ENCODE measurements around the gene STOML1. TPM values are rescaled to one million over a fixed set of nuclear protein-coding genes. Genes with fewer than 3 reads are reported as not detected.

STOML1 gene
- total and polyA plus RNA-seq, 2 experiments from 2014 or later, result 14.2 to 21.0 TPM

GRCh38 chr15:74032606-74033561 lies 40.8 kb upstream of the STOML1 start:
- Histone ChIP-seq H3K36me3 (replicated peaks; ENCODE audit: insufficient read depth, low read depth) (no peaks in the 10 kb centered on the region), H3K4me1 (ENCODE audit: insufficient read depth) (no peaks in the 10 kb centered on the region), H3K79me2 (no peaks in the 10 kb centered on the region), H3K4me3 (no peak overlapping the region), H3K9me3 (ENCODE audit: low read depth) (no peaks in the 10 kb centered on the region), H3K9me2 (replicated peaks; ENCODE audit: insufficient read depth) (no peaks in the 10 kb centered on the region), H3K27ac (no peak overlapping the region), H3K27me3 (no peaks in the 10 kb centered on the region), H3K4me2 (no peak overlapping the region), H2AFZ (no peak overlapping the region), H4K20me1 (ENCODE audit: insufficient read depth, poor library complexity, severe bottlenecking) (no peaks in the 10 kb centered on the region)
- no peak for DNase-seq (ENCODE audit: low spot score)
- WGBS (ENCODE audit: low lambda C conversion rate, missing lambda C conversion rate), result 95% methylated on average over 16 of the region's 16 CpGs
- TF ChIP-seq EZH2 (IDR thresholded peaks at IDR 0.05; ENCODE audit: borderline replicate concordance) (no peak), CTCF (IDR thresholded peaks at IDR 0.05; ENCODE audit: poor library complexity) (no peak)

- no peaks in the 10 kb centered on the region for H3K79me2 ChIP-seq
Measured at GRCh38 chr15:74032046-74032445, 40.0 kb upstream of the STOML1 start.

GRCh38 chr15:74028646-74029045 lies 36.6 kb upstream of the STOML1 start:
- 91% methylated on average over 3 of the region's 3 CpGs for WGBS (ENCODE audit: low lambda C conversion rate, missing lambda C conversion rate)
- Histone ChIP-seq H3K4me3 (no peak overlapping the region), H3K9me2 (replicated peaks; ENCODE audit: insufficient read depth) (no peaks in the 10 kb centered on the region), H3K27ac (no peak overlapping the region), H3K79me2 (no peaks in the 10 kb centered on the region), H3K4me1 (ENCODE audit: insufficient read depth) (no peaks in the 10 kb centered on the region), H2AFZ (no peak overlapping the region), H3K36me3 (replicated peaks; ENCODE audit: insufficient read depth, low read depth) (no peaks in the 10 kb centered on the region), H3K9me3 (ENCODE audit: low read depth) (no peaks in the 10 kb centered on the region), H3K4me2 (no peak overlapping the region), H3K27me3 (no peaks in the 10 kb centered on the region), H4K20me1 (ENCODE audit: insufficient read depth, poor library complexity, severe bottlenecking) (no peaks in the 10 kb centered on the region)
- no peak for TF ChIP-seq EZH2phosphoT487 (IDR thresholded peaks at IDR 0.05; ENCODE audit: low read depth, severe bottlenecking, unreplicated experiment)
- TF ChIP-seq CTCF (IDR thresholded peaks at IDR 0.05; ENCODE audit: poor library complexity), result no peak
- DNase-seq (ENCODE audit: low spot score), result no peak

More at GRCh38 chr15:74032046-74032445, 40.0 kb upstream of the STOML1 start:
- H3K4me1 ChIP-seq (ENCODE audit: insufficient read depth), result no peaks in the 10 kb centered on the region
- H3K9me3 ChIP-seq (ENCODE audit: low read depth), result no peaks in the 10 kb centered on the region
- no peak for DNase-seq (ENCODE audit: low spot score)
- H3K4me2 ChIP-seq, result no peak overlapping the region
- WGBS (ENCODE audit: low lambda C conversion rate, missing lambda C conversion rate), result over 99% methylated on average over 6 of the region's 6 CpGs
- no peaks in the 10 kb centered on the region for H3K27me3 ChIP-seq
- no peaks in the 10 kb centered on the region for H3K36me3 ChIP-seq (replicated peaks; ENCODE audit: insufficient read depth, low read depth)
- H3K4me3 ChIP-seq, result no peak overlapping the region
- no peak overlapping the region for H3K27ac ChIP-seq
- no peaks in the 10 kb centered on the region for H4K20me1 ChIP-seq (ENCODE audit: insufficient read depth, poor library complexity, severe bottlenecking)
- TF ChIP-seq EZH2 (IDR thresholded peaks at IDR 0.05; ENCODE audit: borderline replicate concordance) (no peak), CTCF (IDR thresholded peaks at IDR 0.05; ENCODE audit: poor library complexity) (no peak), EZH2phosphoT487 (IDR thresholded peaks at IDR 0.05; ENCODE audit: low read depth, severe bottlenecking, unreplicated experiment) (no peak)
- H2AFZ ChIP-seq, result no peak overlapping the region
- H3K9me2 ChIP-seq (replicated peaks; ENCODE audit: insufficient read depth), result no peaks in the 10 kb centered on the region
